Measurements from ENCODE around the gene HSP90B1.
A peak's percentile ranks its signal among the peaks of the same experiment; 100 is the strongest.

HSP90B1 gene

DNA sequence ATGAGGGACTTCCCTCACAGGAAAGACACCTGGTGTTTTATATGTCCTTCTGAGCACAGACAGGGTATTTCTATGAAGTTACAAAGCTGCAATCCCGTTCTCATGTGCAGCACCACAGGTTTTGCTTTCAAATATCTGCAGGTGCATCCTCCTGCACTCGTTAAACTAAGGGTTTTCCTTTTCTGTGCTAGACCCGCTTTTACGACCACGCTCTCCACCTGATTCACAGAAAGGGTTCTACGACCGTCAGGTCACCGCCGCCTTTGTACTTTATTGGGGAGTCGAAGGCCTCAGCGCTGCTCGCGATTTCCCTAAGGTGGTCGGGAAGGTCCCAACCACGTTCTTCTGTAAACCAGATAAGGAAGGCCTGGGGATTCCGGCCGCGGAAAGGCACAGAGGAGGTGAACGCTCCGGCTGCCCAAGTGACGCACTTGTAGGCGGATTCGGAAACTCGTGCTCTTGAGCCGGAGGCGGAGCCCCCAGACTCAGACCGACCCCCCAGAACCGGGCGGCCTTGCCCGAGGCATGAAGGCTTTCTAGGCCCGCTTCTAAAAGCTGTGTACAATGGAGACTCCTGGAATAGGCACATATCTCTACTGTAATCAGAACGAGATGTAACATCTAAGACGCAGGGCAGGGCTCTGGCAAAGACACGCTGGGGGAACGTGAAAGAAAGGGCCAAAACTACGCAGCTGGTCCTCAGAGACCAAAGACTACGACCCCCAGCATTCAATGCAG, 995 bp upstream of the HSP90B1 start:
- DNase-seq (ENCODE audit: low read depth in 2 of 2) = peak; percentile 45 to 54

DNA sequence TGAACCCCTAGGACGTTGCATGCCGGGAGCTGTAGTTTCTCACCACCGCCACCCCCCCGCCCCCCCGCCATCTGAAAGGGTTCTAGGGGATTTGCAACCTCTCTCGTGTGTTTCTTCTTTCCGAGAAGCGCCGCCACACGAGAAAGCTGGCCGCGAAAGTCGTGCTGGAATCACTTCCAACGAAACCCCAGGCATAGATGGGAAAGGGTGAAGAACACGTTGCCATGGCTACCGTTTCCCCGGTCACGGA, 501 bp upstream of the HSP90B1 start:
- no peak for DNase-seq (ENCODE audit: low read depth in 2 of 2)

DNA sequence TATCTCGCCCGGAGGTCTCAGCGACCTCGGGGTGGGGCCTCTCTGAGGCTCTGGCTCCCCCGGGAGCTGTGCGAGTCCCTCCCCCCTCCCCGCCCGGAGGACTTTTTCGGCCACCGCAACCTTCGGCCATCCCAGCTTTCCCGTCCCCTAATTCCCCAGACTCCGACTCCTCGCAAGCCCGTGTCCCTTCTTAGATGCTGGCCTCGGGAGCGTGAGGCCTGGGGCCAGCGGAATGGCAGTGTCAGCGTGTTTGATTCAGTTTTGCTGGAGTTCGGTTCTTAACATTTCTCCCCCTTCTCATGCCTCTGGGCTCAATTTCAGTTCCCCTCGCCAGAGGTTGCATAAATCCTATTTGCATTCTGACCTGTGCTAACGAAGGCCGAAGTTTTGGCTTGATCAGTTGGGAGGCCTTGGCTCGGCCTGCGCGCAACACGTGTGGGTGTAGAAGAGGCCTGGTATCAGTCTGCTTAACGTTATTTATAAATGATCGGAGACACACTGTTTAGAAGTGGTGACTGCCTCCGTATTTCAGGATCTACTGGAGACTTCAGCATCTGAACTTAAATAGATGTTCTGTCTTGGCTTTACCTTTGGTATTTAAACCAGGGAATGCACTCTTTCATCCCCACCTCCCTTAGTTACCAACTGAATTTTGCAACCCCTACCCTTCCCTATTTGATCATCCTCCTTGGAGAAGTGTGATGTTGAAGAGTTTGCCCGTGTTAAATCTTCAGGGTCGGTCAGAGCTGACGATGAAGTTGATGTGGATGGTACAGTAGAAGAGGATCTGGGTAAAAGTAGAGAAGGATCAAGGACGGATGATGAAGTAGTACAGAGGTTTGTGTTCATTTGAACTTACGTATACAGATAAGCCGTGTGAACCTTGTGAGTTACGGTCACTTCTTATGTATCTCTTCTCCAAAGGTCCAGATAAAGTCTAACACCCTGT, 851 bp downstream of the HSP90B1 start:
- DNase-seq (ENCODE audit: low read depth in 2 of 2) = peak in 1 of 2 donors; percentile 19

DNA sequence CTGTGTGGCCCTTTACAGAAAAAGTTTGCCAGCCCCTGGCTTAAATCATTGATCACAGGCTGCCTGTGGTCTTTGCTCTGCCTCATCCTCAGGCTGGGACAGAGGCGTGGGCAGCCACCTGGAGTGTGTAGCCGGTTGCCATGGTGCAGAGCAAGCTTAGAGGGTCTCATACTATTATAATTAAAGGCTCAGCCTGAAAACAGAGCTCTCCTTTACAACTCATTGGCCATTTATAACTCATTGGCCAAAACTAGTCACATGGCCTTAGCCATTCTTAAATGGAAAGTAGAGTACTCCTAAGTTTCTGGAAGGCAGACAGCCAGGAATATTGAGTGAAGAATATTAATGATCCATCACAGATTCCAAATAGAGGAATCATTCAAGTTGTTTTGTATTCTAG, 3.0 kb downstream of the HSP90B1 start:
- no peak for DNase-seq (ENCODE audit: low read depth in 2 of 2)

DNA sequence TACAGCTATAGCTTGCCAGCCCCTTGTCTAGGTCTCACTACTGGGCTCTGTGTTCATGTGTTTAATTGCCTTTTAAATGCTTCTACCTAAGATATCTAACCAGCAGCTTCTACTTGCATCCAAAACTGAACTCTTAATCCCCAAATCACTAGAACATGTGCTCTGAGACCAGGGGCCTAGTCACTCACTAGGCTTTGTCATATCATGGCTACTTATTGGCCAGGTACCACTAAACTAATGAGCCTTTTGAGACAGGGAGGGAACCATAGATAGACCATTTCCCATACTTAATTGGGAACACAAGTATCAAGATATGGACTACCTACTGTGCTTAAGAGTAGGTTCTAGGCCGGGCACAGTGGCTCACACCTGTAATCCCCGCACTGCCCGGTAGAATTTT, 6.5 kb downstream of the HSP90B1 start:
- DNase-seq (ENCODE audit: low read depth in 2 of 2) = no peak

DNA sequence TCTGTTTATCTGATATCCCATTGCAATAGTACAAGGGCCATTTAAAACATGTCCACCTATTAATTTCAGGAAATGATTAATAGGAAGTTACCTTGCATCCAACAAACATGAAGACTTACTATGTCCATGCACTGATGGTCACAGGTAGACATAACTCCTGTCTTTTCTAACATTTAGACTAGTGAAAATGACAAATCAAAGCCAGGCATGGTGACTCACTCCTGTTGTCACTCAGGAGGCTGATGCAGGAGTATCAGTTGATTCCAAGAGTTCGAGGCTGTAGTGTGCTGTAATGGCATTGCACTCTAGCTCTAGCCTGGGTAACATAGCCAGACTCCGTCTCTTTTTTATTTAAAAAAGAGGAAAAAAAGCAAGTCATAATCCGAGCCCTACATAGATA, 14.8 kb downstream of the HSP90B1 start:
- no peak for DNase-seq (ENCODE audit: low read depth in 2 of 2)

DNA sequence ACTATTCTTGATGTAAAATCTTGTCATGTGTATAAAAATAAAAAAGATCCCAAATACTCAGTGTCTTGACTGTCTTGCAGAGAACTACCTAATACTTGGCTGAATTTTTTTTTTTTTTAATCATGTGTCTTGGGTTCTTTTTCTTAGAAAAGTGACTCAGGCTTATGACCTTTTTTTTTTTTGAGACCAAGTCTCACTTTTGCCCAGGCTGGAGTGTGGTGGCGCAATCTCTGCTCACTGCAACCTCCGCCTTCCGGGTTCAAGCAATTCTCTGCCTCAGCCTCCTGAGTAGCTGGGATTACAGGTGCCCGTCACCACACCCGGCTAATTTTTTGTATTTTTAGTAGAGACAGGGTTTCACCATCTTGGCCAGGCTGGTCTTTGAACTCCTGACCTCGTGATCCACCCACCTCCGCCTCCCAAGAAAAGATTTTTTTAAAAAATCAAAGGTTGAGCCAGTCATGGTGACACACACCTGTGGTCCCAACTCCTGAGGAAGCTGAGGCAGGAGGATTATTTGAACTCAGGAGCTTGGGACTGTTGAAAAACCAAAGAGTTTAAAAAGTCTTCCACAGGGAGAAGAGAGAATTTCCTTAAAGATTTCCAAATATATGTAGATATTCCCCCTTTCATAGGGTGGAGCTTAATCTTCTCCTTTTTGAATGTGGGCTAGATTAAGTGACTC, 17.8 kb downstream of the HSP90B1 start:
- no peak for DNase-seq (ENCODE audit: low read depth in 2 of 2)

DNA sequence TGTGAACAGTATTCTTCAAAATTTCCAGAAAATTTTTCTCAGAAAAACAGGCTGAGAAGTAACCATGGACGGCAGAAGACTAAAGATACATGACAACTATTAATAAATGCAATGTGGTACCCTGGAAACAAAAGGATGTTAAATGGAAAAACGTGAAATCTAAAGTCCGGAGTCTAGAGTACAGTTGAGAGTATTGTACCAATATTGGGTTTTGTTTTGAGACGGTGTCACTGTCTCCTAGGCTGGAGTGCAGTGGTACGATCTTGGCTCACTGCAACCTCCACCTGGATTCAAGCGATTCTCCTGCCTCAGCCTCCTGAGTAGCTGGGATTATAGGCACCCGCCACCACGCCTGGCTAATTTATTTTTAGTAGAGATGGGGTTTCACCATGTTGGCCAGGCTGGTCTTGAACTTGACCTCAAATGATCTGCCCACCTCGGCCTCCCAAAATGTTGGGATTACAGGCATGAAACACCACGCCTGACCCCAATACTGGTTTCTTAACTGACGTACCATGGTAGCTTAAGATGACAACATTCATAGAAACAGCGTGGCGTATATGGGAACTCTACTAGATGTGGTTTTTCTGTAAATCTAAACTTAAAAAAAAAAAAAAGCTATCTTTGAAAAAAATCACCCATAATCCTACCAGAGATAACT, 18.7 kb downstream of the HSP90B1 start:
- no peak for DNase-seq (ENCODE audit: low read depth in 2 of 2)

DNA sequence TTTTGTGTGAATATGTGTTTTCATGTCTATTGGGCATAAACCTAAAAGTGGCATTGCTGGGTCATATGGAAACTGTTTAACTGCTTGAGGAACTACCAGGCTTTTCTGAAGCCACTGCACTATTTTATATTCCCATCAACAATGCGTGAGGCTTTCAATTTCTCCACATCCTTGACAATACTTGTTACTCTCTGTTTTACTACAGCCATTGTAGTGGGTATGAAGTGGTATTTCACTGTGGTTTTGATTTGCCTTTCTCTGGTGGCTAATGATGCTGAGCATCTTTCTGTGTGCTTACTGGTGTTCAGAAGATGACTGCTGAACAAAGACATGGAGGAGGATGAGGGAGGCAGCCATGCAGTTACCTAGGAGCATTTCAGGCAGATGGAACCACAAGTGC, 22.3 kb downstream of the HSP90B1 start:
- DNase-seq (ENCODE audit: low read depth in 2 of 2) = no peak

DNA sequence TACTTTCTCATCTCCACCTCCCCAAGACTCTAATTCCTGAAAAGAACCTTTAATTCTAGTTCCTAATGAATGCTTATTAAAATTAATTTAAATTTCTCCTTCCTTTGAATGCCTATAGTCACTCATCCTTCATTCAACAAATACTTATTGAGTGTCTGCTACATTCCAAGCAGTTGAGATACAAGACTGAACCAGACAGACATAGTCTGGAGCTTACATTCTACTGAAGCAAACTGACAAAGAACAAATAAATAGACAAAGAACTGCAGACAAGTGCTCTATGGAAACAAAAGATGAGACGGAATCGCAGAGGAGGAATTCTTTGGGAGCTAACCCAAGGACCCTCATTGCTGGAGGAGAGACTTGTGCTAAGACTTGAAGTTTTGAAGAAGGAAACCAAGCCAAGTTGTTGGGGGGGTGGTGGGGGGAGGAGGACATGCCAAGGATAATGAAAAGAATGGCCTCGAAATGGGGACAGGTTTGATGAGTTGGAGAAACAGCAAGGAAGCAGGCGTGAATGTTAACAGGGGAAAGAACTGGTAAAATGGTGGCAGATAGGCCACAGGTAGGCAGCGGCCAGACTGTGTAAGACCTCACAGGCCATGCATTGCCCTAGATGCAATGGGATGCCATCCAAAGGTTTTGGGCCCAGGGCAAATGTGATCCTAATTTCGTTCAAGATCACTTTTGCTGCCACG, 25.8 kb downstream of the HSP90B1 start:
- no peak for DNase-seq (ENCODE audit: low read depth in 2 of 2)

DNA sequence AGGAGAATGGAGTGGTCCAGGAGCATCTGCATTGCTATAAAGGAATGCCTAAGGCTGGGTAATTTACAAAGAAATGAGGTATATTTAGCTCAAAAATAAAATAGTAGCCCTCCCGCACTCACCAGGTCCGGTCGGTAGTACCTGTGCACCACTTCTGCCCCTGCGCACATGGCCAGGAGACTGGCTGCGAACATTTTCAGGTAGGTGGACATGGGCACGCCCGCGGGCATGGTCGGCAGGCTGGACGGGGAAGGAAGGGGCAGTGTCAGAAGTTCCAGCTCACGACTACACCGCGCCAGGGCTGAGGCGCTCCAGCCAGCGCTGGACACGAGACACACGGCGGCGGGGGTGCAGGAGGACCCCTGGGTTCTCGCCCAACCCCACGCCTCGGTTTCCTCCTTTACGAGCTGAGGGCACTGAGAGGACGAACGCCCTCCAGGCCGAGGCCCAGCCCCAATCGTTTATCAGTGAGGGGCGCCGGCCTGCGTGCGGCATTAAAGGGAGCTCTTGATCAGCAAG, 26.4 kb downstream of the HSP90B1 start:
- DNase-seq (ENCODE audit: low read depth in 2 of 2) = no peak

DNA sequence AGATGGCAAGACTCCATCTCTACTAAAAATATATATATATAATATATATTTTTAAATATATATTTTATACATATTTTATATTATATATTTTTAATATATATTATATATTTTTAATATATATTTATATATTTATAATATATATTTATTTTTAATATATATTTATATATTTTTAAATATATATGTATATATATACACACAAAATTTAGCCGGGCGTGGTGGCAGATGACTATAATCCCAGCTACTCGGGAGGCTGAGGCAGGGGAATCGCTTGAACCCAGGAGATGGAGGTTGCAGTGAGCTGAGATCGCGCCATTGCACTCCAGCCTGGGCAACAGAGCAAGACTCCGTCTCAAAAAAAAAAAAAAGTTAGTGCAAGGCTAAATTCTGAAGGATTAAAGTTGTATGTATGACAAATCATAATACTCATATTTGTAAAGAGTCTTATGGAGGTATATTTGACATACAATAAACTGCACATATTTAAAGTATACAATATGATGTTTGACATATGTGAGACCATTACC, 27.7 kb downstream of the HSP90B1 start:
- DNase-seq (ENCODE audit: low read depth in 2 of 2) = no peak

DNA sequence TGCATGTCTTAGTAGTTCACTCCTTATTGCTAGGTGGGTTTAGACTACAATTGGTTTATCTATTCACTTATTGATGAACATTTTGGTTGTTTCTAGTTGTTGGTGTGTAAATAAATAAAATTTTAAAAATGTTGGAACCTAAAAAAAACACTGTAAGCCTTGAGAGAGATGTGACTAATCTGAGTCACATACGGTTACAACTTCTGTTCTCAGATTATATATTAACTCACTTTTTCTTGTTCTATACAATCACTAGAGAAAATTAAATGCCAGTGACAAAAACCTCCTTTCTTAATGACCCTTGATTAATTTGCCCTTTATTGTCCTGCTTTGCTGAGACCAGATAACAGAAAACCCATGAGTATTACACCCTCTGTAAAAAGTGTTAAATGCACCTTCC, 28.4 kb downstream of the HSP90B1 start:
- no peak for DNase-seq (ENCODE audit: low read depth in 2 of 2)

DNA sequence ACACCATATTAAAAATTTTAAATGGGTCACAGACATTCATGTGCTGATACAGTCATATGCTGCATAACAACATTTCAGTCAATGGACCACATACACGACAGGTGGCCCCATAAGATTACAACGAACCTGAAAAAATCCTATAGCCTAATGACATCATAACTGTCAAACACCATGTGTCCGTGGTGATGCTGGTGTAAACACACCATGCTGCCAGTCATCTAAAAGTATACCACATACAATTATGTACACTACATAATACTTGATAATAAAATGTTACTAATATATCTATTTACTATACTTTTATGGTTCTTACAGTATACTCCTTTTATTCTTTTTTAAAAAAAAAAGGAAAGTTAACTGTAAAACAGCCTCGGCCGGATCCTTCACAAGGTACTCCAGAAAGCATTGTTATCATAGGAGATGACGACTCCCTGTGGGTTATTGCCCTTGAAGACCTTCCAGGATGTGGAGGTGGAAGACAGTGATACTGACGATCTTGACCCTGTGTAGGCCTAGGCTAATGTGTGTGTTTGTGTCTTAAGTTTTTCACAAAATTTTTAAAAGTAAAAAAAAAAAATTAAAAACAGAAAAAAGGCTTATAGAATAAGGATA, 30.5 kb downstream of the HSP90B1 start:
- no peak for DNase-seq (ENCODE audit: low read depth in 2 of 2)

DNA sequence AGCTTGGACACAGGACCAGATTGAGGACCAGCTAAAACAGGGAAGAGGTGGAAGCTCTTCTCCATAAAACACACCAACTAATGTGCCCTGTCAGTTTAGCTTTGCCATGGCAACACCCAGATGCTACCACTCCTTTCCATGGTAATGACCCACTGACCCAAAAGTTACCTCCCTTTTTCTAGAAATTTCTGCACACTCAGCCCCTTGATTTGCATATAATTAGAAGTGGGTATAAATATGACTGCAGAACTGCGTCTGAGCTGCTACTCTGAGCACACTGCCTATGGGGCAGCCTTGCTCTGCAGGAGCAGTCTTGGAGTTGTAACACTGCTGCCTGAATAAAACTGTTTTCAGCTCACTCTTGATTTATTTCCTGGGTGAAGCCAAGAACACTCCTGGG, 32.3 kb downstream of the HSP90B1 start:
- no peak for DNase-seq (ENCODE audit: low read depth in 2 of 2)

DNA sequence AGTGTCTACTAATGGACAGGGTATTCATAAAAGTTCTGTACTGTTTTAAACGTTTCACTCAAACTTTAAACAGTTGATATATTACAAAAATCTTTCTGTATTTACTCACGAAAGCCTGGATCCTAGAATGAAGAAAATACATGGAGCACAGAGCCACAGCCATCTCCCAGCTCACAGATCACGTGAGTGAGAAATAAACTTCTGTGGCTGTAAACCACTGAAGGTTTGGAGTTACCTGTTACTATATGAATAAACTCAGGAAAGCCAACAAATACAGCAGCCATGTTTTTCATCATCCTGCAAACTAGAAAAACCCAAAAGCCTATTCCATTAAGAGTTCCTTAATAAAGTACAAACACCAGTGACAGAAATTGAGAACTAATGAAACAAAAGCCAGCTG, 34.6 kb downstream of the HSP90B1 start:
- DNase-seq (ENCODE audit: low read depth in 2 of 2) = no peak

DNA sequence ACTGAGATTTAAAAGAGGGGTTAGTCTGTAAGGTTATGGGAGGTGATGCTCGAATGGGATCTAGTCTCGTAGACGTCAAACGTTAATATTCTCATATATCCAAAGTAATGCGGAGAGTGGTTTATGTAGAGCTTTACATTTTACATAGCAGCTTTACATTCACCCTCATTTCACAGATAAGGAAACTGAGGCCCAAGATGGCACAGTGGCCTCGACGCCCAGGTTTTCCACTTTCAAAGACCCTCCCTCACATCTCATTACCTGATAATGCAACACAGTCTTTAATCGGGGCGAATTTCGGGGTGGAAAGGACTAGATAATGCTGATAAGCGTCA, 35.0 kb downstream of the HSP90B1 start:
- DNase-seq (ENCODE audit: low read depth in 2 of 2) = no peak

DNA sequence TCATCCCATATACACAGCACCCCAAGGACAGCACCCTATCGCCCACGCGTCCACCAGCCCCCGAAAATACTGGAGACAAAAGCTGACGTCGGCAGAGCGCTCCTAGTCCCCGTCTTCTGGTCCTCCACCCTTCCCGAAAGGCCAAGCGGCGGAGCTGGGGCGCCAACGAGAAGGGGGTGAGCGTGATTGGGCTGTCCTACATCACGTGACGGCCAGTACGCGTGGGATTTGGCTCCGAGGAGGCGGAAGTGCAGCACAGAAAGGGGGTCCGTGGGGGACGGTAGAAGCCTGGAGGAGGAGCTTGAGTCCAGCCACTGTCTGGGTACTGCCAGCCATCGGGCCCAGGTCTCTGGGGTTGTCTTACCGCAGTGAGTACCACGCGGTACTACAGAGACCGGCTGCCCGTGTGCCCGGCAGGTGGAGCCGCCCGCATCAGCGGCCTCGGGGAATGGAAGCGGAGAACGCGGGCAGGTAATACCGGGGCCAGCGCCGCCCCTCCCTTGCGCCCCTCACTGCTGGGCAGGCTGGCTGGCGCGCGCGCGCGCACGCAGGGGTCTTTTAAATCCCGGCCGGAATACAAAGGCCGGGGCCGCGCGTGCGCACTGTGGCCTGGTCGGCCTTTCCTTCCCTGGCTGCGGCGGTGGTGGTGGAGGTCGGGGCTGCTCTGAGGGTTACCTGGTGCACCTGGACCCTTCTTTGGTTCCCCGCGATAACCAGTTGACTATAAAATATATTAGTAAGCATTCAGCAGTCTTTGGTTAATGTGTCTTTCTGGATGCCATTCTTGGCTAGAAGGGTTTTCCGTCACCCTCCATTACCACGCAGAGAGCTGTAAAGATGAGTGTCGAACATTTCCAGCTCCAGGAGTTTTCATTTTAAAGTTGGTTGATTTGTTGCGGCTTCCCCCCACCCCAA, 35.6 kb downstream of the HSP90B1 start, which contains the start of gene TDG:
TDG (plus strand) TSS at position 283 of the 915 bp plus-strand sequence; CDS start at position 449, 166 bp downstream.
- DNase-seq (ENCODE audit: low read depth in 2 of 2) = peak; percentile 81 to 89

DNA sequence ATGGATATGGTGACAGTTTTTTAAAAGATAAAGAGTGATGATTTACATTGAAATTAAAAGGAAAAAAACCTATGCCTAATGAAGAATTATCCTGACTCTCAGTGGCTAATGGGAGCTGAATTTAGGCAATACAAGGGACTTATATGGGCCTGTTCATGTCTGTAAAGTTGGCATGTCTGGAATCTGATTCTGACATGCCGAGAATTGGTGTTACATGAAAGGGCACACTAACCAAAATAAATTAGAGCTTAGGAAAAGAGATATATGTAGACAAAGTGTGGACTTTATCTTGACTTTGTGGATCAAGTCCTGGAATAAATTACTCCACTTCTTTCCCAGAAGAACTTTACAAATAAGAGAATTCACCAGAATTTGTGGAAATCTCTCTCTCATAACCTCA, 36.5 kb downstream of the HSP90B1 start:
- DNase-seq (ENCODE audit: low read depth in 2 of 2) = no peak

DNA sequence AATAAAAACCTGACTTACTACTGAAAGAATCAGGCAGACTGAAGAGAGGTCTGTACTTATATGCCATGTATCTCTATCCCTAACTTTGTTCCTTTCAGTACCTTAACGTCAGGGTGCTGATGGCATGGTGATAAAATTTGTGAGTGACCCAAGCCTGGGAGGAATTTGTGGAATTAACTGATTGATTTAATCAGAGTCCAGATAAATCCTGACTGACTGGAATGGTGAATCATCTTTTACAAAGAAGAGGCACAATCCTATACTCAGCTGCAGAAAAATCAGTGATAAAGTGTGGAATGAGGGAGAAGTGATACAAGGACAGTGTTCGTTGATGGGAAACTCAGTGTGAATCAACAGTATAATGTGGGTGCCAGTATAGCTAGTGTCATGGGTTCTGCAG, 39.2 kb downstream of the HSP90B1 start:
- no peak for DNase-seq (ENCODE audit: low read depth in 2 of 2)
